ENCODE measurements around the gene NEDD4L. TPM values are rescaled to one million over a fixed set of nuclear protein-coding genes. Genes with fewer than 3 reads are reported as not detected.

NEDD4L gene
- total and polyA plus RNA-seq, 2 experiments from 2014 or later: 36.2 to 72.3 TPM

GRCh38 chr18:58271770-58272169 lies 227.7 kb downstream of the NEDD4L start:
- H2AFZ ChIP-seq: no peak overlapping the region
- peaks cover 58% of the 10 kb centered on the region for H3K79me2 ChIP-seq (replicated peaks; ENCODE audit: insufficient read depth)

More at GRCh38 chr18:58271770-58272169, 227.7 kb downstream of the NEDD4L start:
- DNase-seq (ENCODE audit: low spot score) (no peak), ATAC-seq (no peak)
- H3K4me1 Mint-ChIP-seq: peaks cover 64% of the 10 kb centered on the region
- no peak overlapping the region for H3K27ac Mint-ChIP-seq
- H3K4me3 Mint-ChIP-seq: no peak overlapping the region
- H3K27me3 ChIP-seq (ENCODE audit: insufficient read depth): no peaks in the 10 kb centered on the region
- H3F3A ChIP-seq (replicated peaks; ENCODE audit: low read depth): no peaks in the 10 kb centered on the region
- no peaks in the 10 kb centered on the region for H3K27me3 Mint-ChIP-seq (ENCODE audit: insufficient read depth, low read depth, poor library complexity)
- peaks cover under 1% of the 10 kb centered on the region for H4K20me1 ChIP-seq (replicated peaks; ENCODE audit: insufficient read depth)
- H3K9me3 Mint-ChIP-seq: no peaks in the 10 kb centered on the region
- TF ChIP-seq POLR2AphosphoS5 (IDR thresholded peaks at IDR 0.05; ENCODE audit: low read depth) (no peak), EZH2phosphoT487 (IDR thresholded peaks at IDR 0.05; ENCODE audit: unreplicated experiment) (no peak), STAT1 (IDR thresholded peaks at IDR 0.05; ENCODE audit: unreplicated experiment) (no peak), REST (IDR thresholded peaks at IDR 0.05; ENCODE audit: unreplicated experiment) (no peak), NANOG (IDR thresholded peaks at IDR 0.05; ENCODE audit: borderline replicate concordance) (no peak), ETS1 (IDR thresholded peaks at IDR 0.05) (no peak), JUNB (IDR thresholded peaks at IDR 0.05; ENCODE audit: unreplicated experiment) (no peak), EZH2 (IDR thresholded peaks at IDR 0.05; ENCODE audit: low read depth, unreplicated experiment) (no peak), ZNF114 (CRISPR knock-in tag; IDR thresholded peaks at IDR 0.05) (no peak), ZNF462 (CRISPR knock-in tag; IDR thresholded peaks at IDR 0.05) (no peak), CREB1 (CRISPR knock-in tag; IDR thresholded peaks at IDR 0.05; ENCODE audit: low read depth) (no peak), CTCF (conservative IDR thresholded peaks at IDR 0.05; ENCODE audit: low read depth in 2 of 2) (no peak), ZNF331 (CRISPR knock-in tag; IDR thresholded peaks at IDR 0.05; ENCODE audit: low read depth) (no peak)
- H3K4me2 ChIP-seq: no peak overlapping the region
- H3K9me2 ChIP-seq (ENCODE audit: insufficient read depth): no peaks in the 10 kb centered on the region
- H3K4me3 ChIP-seq: no peak overlapping the region
- H3K36me3 ChIP-seq (ENCODE audit: insufficient read depth): no peaks in the 10 kb centered on the region
- no peaks in the 10 kb centered on the region for H3K36me3 Mint-ChIP-seq (ENCODE audit: low read depth)
- H3K4me1 ChIP-seq (ENCODE audit: insufficient read depth): peaks cover 23% of the 10 kb centered on the region
- no peak overlapping the region for H3K27ac ChIP-seq (ENCODE audit: low read depth)
